Measurements from ENCODE around the gene BBS2.

Gene BBS2

DNA sequence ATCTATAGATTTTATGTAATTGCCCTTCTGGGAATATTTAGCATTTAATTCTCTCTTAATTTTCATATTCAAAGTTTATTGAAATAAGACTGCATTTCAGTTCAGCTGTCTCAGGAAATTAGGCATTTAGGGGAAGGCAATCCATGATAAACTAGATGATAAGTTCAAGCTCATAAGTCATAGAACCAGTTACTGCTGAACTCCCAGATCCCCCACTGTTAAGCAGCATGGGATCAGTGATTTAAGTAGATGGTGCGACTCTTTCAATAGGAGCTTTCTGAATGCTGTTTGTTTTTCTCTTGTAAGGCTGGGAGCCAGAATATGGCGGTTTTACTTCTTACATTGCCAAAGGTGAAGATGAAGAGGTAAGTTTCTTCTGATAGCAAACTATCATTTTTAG is 44.6 kb downstream of the BBS2 start:
- no peak overlapping the region for H3K4me3 ChIP-seq (ENCODE audit: low read depth in 1 of 2, low read length in 2 of 2)
- H3K27me3 ChIP-seq (ENCODE audit: insufficient read depth, low read length, poor library complexity), result no peaks in the 10 kb centered on the region
- DNase-seq (no peak), ATAC-seq (ENCODE audit: insufficient read depth, low read depth) (no peak)
- no peak overlapping the region for H2AFZ ChIP-seq (ENCODE audit: low read depth, low read length)
- no peak overlapping the region for H3K27ac ChIP-seq (ENCODE audit: low read length)
- H3K4me1 ChIP-seq (ENCODE audit: insufficient read depth, low read length), result no peaks in the 10 kb centered on the region
- no peaks in the 10 kb centered on the region for H3K9me3 ChIP-seq (ENCODE audit: insufficient read depth, low read length, severe bottlenecking)
- TF ChIP-seq EZH2 (IDR thresholded peaks at IDR 0.05; ENCODE audit: borderline replicate concordance, low read depth, low read length, severe bottlenecking), result no peak
- TF ChIP-seq, protein P1, sequence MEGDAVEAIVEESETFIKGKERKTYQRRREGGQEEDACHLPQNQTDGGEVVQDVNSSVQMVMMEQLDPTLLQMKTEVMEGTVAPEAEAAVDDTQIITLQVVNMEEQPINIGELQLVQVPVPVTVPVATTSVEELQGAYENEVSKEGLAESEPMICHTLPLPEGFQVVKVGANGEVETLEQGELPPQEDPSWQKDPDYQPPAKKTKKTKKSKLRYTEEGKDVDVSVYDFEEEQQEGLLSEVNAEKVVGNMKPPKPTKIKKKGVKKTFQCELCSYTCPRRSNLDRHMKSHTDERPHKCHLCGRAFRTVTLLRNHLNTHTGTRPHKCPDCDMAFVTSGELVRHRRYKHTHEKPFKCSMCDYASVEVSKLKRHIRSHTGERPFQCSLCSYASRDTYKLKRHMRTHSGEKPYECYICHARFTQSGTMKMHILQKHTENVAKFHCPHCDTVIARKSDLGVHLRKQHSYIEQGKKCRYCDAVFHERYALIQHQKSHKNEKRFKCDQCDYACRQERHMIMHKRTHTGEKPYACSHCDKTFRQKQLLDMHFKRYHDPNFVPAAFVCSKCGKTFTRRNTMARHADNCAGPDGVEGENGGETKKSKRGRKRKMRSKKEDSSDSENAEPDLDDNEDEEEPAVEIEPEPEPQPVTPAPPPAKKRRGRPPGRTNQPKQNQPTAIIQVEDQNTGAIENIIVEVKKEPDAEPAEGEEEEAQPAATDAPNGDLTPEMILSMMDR (IDR thresholded peaks at IDR 0.05; ENCODE audit: borderline replicate concordance, extremely low read depth, low read length, poor library complexity, severe bottlenecking), result no peak
- no peak overlapping the region for H3K9ac ChIP-seq (ENCODE audit: low read depth, low read length)
- peaks cover 86% of the 10 kb centered on the region for H3K36me3 ChIP-seq (ENCODE audit: insufficient read depth, low read length)
- H4K20me1 ChIP-seq (ENCODE audit: insufficient read depth, low read length), result no peaks in the 10 kb centered on the region
- H3K79me2 ChIP-seq (ENCODE audit: insufficient read depth, low read length), result no peaks in the 10 kb centered on the region
- no peak overlapping the region for H3K4me2 ChIP-seq (ENCODE audit: insufficient read depth, low read length)

DNA sequence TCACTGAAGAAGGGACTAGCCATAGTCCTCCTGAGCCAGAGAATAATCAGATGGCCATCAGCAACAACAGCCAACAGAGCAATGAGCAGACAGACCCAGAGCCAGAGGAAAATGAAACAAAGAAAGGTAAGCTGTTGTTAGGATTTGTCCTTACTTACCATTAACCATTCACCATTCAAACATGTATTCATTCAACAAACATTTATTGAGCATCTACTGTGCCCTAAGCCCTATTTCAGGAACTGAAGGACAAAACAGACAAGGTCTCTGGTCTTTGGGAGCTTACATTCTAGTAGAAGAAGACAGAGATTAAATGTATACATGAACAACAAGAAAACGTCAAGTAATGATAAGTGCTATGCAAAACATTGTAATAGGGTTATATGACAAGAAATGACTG is 49.2 kb downstream of the BBS2 start:
- H3K9me3 ChIP-seq (ENCODE audit: insufficient read depth, low read length, severe bottlenecking), result no peaks in the 10 kb centered on the region
- no peak overlapping the region for H3K27ac ChIP-seq (ENCODE audit: low read length)
- no peak overlapping the region for H3K4me3 ChIP-seq (ENCODE audit: low read depth in 1 of 2, low read length in 2 of 2)
- TF ChIP-seq, protein P1 (IDR thresholded peaks at IDR 0.05; ENCODE audit: borderline replicate concordance, extremely low read depth, low read length, poor library complexity, severe bottlenecking), result no peak
- TF ChIP-seq EZH2 (IDR thresholded peaks at IDR 0.05; ENCODE audit: borderline replicate concordance, low read depth, low read length, severe bottlenecking), result no peak
- no peak for ATAC-seq (ENCODE audit: insufficient read depth, low read depth)
- no peak for DNase-seq
- H3K9ac ChIP-seq (ENCODE audit: low read depth, low read length), result no peak overlapping the region
- peaks cover 94% of the 10 kb centered on the region for H3K36me3 ChIP-seq (ENCODE audit: insufficient read depth, low read length)
- H3K4me1 ChIP-seq (ENCODE audit: insufficient read depth, low read length), result no peaks in the 10 kb centered on the region
- H3K4me2 ChIP-seq (ENCODE audit: insufficient read depth, low read length), result no peak overlapping the region
- H4K20me1 ChIP-seq (ENCODE audit: insufficient read depth, low read length), result no peaks in the 10 kb centered on the region
- H3K27me3 ChIP-seq (ENCODE audit: insufficient read depth, low read length, poor library complexity), result no peaks in the 10 kb centered on the region
- H2AFZ ChIP-seq (ENCODE audit: low read depth, low read length), result no peak overlapping the region
- no peaks in the 10 kb centered on the region for H3K79me2 ChIP-seq (ENCODE audit: insufficient read depth, low read length)

DNA sequence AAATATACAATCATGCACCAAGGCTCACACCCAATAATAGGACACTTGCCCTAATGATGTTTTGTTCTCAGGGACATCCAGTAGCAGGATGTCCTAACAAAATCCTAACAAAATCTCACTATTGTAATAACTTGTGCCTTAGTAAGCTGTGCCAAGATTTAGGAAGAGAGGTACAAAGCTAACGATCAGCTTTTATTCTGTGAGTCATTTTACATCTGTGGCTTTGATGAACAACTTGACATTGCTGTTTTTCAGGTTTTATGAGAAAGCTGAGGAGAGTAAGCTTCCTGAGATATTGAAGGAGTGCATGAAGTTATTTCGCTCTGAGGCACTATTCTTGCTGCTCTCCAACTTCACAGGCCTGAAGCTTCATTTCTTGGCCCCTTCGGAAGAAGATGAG is 49.6 kb downstream of the BBS2 start:
- TF ChIP-seq, protein P1 (IDR thresholded peaks at IDR 0.05; ENCODE audit: borderline replicate concordance, extremely low read depth, low read length, poor library complexity, severe bottlenecking), result no peak
- Histone ChIP-seq H4K20me1 (ENCODE audit: insufficient read depth, low read length) (no peaks in the 10 kb centered on the region), H3K4me2 (ENCODE audit: insufficient read depth, low read length) (no peak overlapping the region), H3K4me1 (ENCODE audit: insufficient read depth, low read length) (no peaks in the 10 kb centered on the region), H3K79me2 (ENCODE audit: insufficient read depth, low read length) (no peaks in the 10 kb centered on the region), H3K9ac (ENCODE audit: low read depth, low read length) (no peak overlapping the region), H3K9me3 (ENCODE audit: insufficient read depth, low read length, severe bottlenecking) (no peaks in the 10 kb centered on the region), H3K27me3 (ENCODE audit: insufficient read depth, low read length, poor library complexity) (no peaks in the 10 kb centered on the region), H3K4me3 (ENCODE audit: low read depth in 1 of 2, low read length in 2 of 2) (no peak overlapping the region), H2AFZ (ENCODE audit: low read depth, low read length) (no peak overlapping the region), H3K36me3 (ENCODE audit: insufficient read depth, low read length) (peaks cover 94% of the 10 kb centered on the region), H3K27ac (ENCODE audit: low read length) (no peak overlapping the region)
- DNase-seq (no peak), ATAC-seq (ENCODE audit: insufficient read depth, low read depth) (no peak)

DNA sequence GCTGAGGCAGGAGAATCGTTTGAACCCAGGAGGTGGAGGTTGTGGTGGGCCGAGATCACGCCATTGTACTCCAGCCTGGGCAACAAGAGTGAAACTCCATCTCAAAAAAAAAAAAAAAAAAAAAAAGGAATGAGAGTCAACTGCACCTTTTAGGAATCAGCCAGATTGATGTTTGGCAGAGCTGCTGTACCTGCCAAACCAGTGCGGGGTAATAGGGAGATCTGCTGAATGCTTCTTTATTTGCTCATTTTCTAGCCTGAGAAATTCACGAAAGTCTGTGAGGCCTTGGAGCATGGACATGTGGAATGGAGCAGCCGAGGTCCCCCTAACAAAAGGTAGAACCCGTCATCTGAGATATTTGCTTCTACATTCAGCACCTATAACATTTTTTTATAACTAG is 50.1 kb downstream of the BBS2 start:
- H3K36me3 ChIP-seq (ENCODE audit: insufficient read depth, low read length), result peaks cover 92% of the 10 kb centered on the region
- H3K79me2 ChIP-seq (ENCODE audit: insufficient read depth, low read length), result no peaks in the 10 kb centered on the region
- no peaks in the 10 kb centered on the region for H4K20me1 ChIP-seq (ENCODE audit: insufficient read depth, low read length)
- H3K27ac ChIP-seq (ENCODE audit: low read length), result no peak overlapping the region
- H3K4me1 ChIP-seq (ENCODE audit: insufficient read depth, low read length), result no peaks in the 10 kb centered on the region
- H3K9ac ChIP-seq (ENCODE audit: low read depth, low read length), result no peak overlapping the region
- H3K27me3 ChIP-seq (ENCODE audit: insufficient read depth, low read length, poor library complexity), result no peaks in the 10 kb centered on the region
- no peak for ATAC-seq (ENCODE audit: insufficient read depth, low read depth)
- no peaks in the 10 kb centered on the region for H3K9me3 ChIP-seq (ENCODE audit: insufficient read depth, low read length, severe bottlenecking)
- DNase-seq, result no peak
- no peak for TF ChIP-seq EZH2 (IDR thresholded peaks at IDR 0.05; ENCODE audit: borderline replicate concordance, low read depth, low read length, severe bottlenecking)
- TF ChIP-seq, protein P1 (IDR thresholded peaks at IDR 0.05; ENCODE audit: borderline replicate concordance, extremely low read depth, low read length, poor library complexity, severe bottlenecking), result no peak
- no peak overlapping the region for H3K4me2 ChIP-seq (ENCODE audit: insufficient read depth, low read length)
- H2AFZ ChIP-seq (ENCODE audit: low read depth, low read length), result no peak overlapping the region
- no peak overlapping the region for H3K4me3 ChIP-seq (ENCODE audit: low read depth in 1 of 2, low read length in 2 of 2)

Measured in DND-41 (cell line).